Colonic mucosa (tissue), 4 donors: ENCODE results near the gene DNAJB7. TPM values are rescaled to one million over a fixed set of nuclear protein-coding genes. Genes with fewer than 3 reads are reported as not detected.
"Not testable (repeated sequence)": the region's sequence is repeated elsewhere in the genome, so short reads cannot be mapped to it uniquely, and the experiment has no call there.

Experiments used
- DNase-seq: peaks from one replicate; pipeline ENCODE4 v3.0.0-alpha.2; 2020
- H3K27ac ChIP-seq: fragments of 200-600 bp; one replicate; pipeline ENCODE4 v1.8.0; 2021
- H3K27me3 ChIP-seq: fragments of 200-600 bp; one replicate; pipeline ENCODE4 v1.8.0; 2021
- H3K36me3 ChIP-seq: fragments of 200-600 bp; one replicate; pipeline ENCODE4 v1.8.0; 2021
- H3K4me1 ChIP-seq: fragments of 200-600 bp; one replicate; pipeline ENCODE4 v1.8.0; 2021; ENCODE audit warnings: mild to moderate bottlenecking
- H3K4me3 ChIP-seq: fragments of 200-600 bp; one replicate; pipeline ENCODE4 v1.8.0; 2021
- H3K9ac ChIP-seq, 2 donors: one replicate each; pipeline ENCODE4 v1.7.0; 2013; ENCODE audit warnings: control low read depth in 2 of 2, low read depth in 2 of 2, low read length in 2 of 2
- H3K9me3 ChIP-seq: fragments of 200-600 bp; one replicate; pipeline ENCODE4 v1.8.0; 2021
- intact Hi-C: fragments of 100-400 bp; cut with DNase I; formaldehyde crosslinking; loops from one replicate; pipeline ENCODE4 v1.14.1; 2022
- total RNA-seq, 2 donors: library from RNA; stranded (reverse); fragmentation: NEBNext Ultra II Directional in 1 of 2; extraction: Animal tissue kit (Norgen Biotek cat#: 25700) in 1 of 2; gene quantifications; one replicate each; pipeline ENCODE4 v1.2.1, GENCODE V29; 2021
- TF ChIP-seq, protein P1 (sequence below): fragments of 200-600 bp; IDR thresholded peaks from one replicate; pipeline ENCODE4 v1.8.0; 2022; ENCODE audit warnings: antibody characterized with exemption, mild to moderate bottlenecking
- donor health status: healthy.
- donor health status: DM: no; HTN: no; CAD: no.
- donor health status: DM: no; HTN: no; CAD: no.

DNAJB7 gene
- total RNA-seq, 2 donors from 2014 or later = 0.12 to 0.16 TPM

DNA sequence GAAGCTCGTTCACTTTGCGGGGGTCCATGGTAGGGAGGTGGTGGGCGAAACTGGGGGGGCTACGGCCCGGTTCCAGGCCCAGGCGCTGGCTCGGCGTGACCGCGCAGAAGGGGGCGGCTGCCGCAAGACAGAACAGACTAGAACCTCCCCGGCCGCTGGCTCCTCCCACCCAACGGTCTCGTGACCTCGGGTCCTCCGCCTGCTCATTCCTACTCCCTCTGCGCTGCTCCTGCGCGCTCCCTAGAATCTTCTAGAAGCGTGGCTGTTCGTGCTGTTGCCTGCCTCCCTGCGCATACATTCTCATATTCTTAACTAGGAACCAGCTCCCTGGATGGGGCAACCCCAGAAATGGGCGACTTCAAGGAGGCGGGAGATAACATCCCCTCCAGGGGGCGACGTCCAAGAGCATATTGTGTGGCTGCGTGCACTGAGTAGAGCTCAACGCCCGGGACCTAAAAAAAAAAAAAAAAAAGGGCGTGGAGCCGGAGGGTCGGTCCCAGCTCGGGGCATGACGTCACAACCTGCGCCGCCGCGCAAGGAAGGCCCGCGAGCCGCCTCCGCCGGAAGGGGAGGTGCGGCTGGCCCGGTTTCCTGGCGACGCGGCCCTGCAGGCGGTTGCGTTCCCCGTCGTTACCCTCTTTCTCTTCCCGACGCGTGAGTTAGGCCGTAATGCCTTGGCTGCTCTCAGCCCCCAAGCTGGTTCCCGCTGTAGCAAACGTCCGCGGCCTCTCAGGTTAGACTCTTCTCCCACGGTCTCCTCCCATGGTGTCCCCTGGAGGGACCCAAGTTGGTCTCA is 5.2 kb downstream of the DNAJB7 start, which contains the start of the genes ST13 and XPNPEP3:
ST13 (minus strand) TSS at position 127 of the 796 bp plus-strand sequence; CDS start at position 28, 99 bp downstream.
XPNPEP3 (plus strand) TSS at position 636 of the 796 bp plus-strand sequence; CDS start at position 670, 34 bp downstream.
- H3K4me1 ChIP-seq = peaks cover 6% of the 10 kb centered on the region
- peak within 1 kb of the TSS; percentile 92 for H3K27ac ChIP-seq
- intact Hi-C loops = no loop called here
- peak within 1 kb of the TSS; percentile 84 to 100 for H3K9ac ChIP-seq
- peak within 1 kb of the TSS; percentile 85 for H3K4me3 ChIP-seq
- TF ChIP-seq, protein P1, sequence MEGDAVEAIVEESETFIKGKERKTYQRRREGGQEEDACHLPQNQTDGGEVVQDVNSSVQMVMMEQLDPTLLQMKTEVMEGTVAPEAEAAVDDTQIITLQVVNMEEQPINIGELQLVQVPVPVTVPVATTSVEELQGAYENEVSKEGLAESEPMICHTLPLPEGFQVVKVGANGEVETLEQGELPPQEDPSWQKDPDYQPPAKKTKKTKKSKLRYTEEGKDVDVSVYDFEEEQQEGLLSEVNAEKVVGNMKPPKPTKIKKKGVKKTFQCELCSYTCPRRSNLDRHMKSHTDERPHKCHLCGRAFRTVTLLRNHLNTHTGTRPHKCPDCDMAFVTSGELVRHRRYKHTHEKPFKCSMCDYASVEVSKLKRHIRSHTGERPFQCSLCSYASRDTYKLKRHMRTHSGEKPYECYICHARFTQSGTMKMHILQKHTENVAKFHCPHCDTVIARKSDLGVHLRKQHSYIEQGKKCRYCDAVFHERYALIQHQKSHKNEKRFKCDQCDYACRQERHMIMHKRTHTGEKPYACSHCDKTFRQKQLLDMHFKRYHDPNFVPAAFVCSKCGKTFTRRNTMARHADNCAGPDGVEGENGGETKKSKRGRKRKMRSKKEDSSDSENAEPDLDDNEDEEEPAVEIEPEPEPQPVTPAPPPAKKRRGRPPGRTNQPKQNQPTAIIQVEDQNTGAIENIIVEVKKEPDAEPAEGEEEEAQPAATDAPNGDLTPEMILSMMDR = no peak
- H3K36me3 ChIP-seq = no peaks in the 10 kb centered on the region
- H3K9me3 ChIP-seq = no peaks in the 10 kb centered on the region
- peak; percentile 99 for DNase-seq
- no peaks in the 10 kb centered on the region for H3K27me3 ChIP-seq

DNA sequence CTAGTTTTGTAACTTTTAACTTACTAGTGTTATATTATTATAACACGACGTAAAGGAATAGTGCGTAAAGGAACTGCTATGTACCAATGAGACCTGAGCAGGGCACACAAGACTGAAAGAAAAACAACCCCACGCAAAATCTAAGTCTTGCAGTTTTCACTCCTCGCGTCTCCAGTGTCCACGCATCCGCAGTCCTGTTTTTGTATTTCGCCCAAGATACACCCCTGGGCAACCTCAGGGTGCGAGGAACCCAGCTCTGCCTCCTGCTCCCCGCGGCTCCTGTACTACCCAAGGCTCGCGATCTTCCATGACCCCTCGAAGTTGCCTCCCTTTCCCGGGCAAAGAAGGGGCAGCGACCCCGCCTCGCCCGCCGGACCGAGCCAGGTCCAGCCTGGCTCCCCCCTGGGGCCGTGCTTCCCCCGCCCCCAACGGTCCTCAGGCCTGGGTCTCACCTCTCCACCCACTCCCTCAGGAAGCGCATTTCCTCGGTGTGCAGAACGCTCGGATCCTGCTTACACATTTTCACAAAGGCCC is 5.9 kb downstream of the DNAJB7 start:
- TF ChIP-seq, protein P1 = no peak
- Histone ChIP-seq H3K9ac (peak overlapping the region; percentile 84 to 100), H3K36me3 (no peaks in the 10 kb centered on the region), H3K4me1 (peaks cover 6% of the 10 kb centered on the region), H3K9me3 (no peaks in the 10 kb centered on the region), H3K27me3 (no peaks in the 10 kb centered on the region), H3K4me3 (peak overlapping the region; percentile 85), H3K27ac (peak overlapping the region; percentile 92)
- peak; percentile 51 for DNase-seq
- intact Hi-C loops = no loop called here

DNA sequence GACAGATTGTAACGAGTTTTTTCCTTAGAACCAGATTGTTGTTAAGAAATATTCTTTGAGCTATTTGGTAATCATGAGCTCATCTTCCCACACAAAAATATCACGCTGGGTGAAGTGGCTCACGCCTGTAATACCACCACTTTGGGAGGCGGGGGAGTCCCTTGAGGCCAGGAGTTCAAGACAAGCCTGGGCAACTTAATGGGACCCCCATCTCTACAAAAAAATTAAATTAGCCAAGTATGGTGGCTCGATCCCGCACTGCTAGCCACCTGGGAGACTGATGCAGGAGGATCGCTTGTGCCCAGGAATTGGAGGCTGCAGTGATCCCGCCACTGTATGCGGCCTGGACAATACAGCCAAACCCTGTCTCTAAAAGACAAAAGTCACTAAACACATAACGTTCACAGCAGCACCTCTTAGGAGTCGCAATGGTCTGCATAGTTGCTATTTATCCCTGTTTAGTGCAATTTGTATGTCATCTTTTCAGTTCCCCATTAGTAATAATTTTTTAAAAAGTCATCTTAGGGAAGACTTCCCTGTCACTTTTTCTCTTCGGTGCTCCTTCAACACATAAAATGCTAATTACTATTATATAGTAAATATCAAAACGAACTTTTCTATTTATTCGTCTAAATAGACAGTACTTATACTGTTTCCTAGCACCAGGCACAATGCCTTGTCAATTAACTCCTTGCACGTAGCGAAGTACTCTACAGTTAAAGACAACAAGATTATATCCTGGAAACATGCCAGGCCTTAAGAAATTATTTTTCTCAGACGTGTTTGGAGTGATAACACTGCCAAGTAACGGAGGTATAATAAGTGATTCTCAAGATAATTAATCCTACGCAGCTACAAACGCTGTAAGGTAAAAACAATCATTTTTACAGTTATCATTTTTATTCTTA is 6.6 kb downstream of the DNAJB7 start:
- H3K36me3 ChIP-seq = no peaks in the 10 kb centered on the region
- H3K27me3 ChIP-seq = no peaks in the 10 kb centered on the region
- intact Hi-C loops = no loop called here
- H3K9ac ChIP-seq = peak overlapping the region; percentile 84 to 100
- H3K9me3 ChIP-seq = no peaks in the 10 kb centered on the region
- H3K27ac ChIP-seq = peak overlapping the region; percentile 92
- H3K4me1 ChIP-seq = peaks cover 6% of the 10 kb centered on the region
- TF ChIP-seq, protein P1 = no peak
- no peak for DNase-seq
- H3K4me3 ChIP-seq = peak overlapping the region; percentile 85

DNA sequence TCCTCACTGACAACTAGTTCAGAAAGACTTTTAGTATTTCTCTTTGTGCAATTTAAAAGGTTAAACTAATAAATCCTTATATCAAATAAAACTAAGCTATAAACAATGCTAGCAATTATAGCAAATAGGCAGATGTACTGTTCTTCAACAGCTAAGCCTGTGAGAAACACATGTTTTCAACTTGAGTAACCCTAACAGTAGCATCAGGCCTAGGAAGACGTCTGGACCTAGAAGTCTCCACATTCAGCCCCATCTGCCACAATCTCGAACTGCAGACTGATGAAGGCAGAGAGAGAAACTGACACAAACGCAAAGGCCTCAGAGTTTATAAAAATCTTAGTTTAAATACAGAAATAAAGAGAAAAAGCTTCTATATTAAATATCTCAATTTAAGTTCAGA is 8.0 kb downstream of the DNAJB7 start:
- intact Hi-C loops = no loop called here
- no peak for DNase-seq
- Histone ChIP-seq H3K9me3 (no peaks in the 10 kb centered on the region), H3K36me3 (no peaks in the 10 kb centered on the region), H3K27ac (no peak overlapping the region), H3K4me3 (no peak overlapping the region), H3K4me1 (peaks cover 6% of the 10 kb centered on the region), H3K27me3 (no peaks in the 10 kb centered on the region), H3K9ac (peak overlapping the region in 1 of 2 donors; percentile 36)
- TF ChIP-seq, protein P1 = no peak

- intact Hi-C loops = no loop called here
- H3K27ac ChIP-seq = no peak overlapping the region
- H3K4me1 ChIP-seq = peaks cover 6% of the 10 kb centered on the region
These were observed 8.6 kb downstream of the DNAJB7 start for GRCh38 chr22:40853333-40853732.

DNA sequence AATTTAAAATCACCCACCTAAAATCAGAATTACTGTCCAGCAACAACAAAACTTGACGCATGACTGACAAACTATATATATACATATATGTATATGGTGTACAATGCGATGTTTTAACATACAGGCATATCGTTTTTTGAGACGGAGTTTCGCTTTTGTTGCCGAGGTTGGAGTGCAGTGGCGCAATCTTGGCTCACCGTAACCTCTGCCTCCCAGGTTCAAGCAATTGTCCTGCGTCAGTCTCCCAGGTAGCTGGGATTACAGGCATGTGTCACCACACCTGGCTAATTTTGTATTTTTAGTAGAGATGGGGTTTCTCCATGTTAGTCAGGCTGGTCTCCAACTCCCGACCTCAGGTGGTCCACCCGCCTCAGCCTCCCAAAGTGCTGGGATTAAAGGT is 16.1 kb downstream of the DNAJB7 start:
- H3K4me1 ChIP-seq, H3K36me3 ChIP-seq, DNase-seq, H3K27me3 ChIP-seq, H3K9me3 ChIP-seq, H3K27ac ChIP-seq, H3K9ac ChIP-seq, H3K4me3 ChIP-seq: not testable (repeated sequence)
- intact Hi-C loops = loop anchor here (10.0 kb wide), 1 partner anchor 299 kb away; no protein-coding TSS in a partner anchor

More at GRCh38 chr22:40853333-40853732, 8.6 kb downstream of the DNAJB7 start:
- TF ChIP-seq, protein P1 = no peak
- no peak for DNase-seq
- Histone ChIP-seq H3K9me3 (no peaks in the 10 kb centered on the region), H3K9ac (peak overlapping the region in 1 of 2 donors; percentile 36), H3K27me3 (no peaks in the 10 kb centered on the region), H3K36me3 (no peaks in the 10 kb centered on the region), H3K4me3 (no peak overlapping the region)
